MM.1S (cell line): ENCODE measurements around the gene BCAS3.

ENCODE experiments used
- EZH2 ChIP-seq: fragments of 300-600 bp; sonication (generic); optimal IDR thresholded peaks from 2 replicates; pipeline ENCODE3; 2017; ENCODE audit warnings: low read depth, mild to moderate bottlenecking, antibody characterized with exemption, low read length, mixed read lengths
- TF ChIP-seq, protein P1 (sequence below): fragments of 300-600 bp; sonication (generic); IDR thresholded peaks from 2 replicates; pipeline ENCODE4 v1.5.1; 2016; ENCODE audit warnings: antibody characterized with exemption, low read length, mixed read lengths

DNA sequence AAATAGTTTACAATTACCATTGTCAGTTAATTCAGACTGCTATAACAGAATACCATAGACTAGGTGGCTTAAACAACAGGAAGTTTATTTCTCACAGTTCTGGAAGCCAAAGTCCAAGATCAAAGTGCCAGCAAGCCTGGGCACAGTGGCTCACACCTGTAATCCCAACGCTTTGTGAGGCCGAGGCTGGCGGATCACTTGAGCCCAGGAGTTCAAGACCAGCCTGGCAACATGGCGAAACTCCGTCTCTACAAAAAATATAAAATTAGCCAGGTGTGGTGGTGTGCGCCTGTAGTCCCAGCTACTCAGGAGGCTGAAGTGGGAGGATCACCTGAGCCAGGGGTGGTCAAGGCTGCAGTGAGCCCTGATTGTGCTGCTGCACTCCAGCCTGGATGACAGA, 650.7 kb downstream of the BCAS3 start:
- TF ChIP-seq, protein P1, sequence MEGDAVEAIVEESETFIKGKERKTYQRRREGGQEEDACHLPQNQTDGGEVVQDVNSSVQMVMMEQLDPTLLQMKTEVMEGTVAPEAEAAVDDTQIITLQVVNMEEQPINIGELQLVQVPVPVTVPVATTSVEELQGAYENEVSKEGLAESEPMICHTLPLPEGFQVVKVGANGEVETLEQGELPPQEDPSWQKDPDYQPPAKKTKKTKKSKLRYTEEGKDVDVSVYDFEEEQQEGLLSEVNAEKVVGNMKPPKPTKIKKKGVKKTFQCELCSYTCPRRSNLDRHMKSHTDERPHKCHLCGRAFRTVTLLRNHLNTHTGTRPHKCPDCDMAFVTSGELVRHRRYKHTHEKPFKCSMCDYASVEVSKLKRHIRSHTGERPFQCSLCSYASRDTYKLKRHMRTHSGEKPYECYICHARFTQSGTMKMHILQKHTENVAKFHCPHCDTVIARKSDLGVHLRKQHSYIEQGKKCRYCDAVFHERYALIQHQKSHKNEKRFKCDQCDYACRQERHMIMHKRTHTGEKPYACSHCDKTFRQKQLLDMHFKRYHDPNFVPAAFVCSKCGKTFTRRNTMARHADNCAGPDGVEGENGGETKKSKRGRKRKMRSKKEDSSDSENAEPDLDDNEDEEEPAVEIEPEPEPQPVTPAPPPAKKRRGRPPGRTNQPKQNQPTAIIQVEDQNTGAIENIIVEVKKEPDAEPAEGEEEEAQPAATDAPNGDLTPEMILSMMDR: no peak
- no peak for TF ChIP-seq EZH2
